ENCODE data around the gene CAMKK2. TPM values are rescaled to one million over a fixed set of nuclear protein-coding genes. Genes with fewer than 3 reads are reported as not detected.

Gene CAMKK2
- polyA plus RNA-seq, 1 of the 3 experiments (the other 2 are of a cell fraction), result 23.6 TPM

- no peaks in the 10 kb centered on the region for H3K79me2 ChIP-seq (ENCODE audit: insufficient read depth)
- DNase-seq, result no peak
- H4K20me1 ChIP-seq (ENCODE audit: insufficient read depth), result no peaks in the 10 kb centered on the region
- no peak overlapping the region for H2AFZ ChIP-seq (ENCODE audit: low read depth)
- 90% methylated on average over 7 of the region's 14 CpGs for WGBS (ENCODE audit: low lambda C conversion rate)
- H3K27ac ChIP-seq (ENCODE audit: low read depth in 2 of 2, low read length in 1 of 2), result no peak overlapping the region
- ChIA-PET CTCF (no interaction called here), POLR2A (no interaction called here)
- no peaks in the 10 kb centered on the region for H3K9me3 ChIP-seq
- H3K4me2 ChIP-seq, result no peak overlapping the region
- no peaks in the 10 kb centered on the region for H3K27me3 ChIP-seq (ENCODE audit: insufficient read depth)
- peaks cover 0 to 19% of the 10 kb centered on the region in 2 experiments for H3K36me3 ChIP-seq (replicated peaks in 1 of 2; ENCODE audit: control insufficient read depth in 1 of 2, insufficient read depth in 2 of 2, low read length in 1 of 2)
- no peaks in the 10 kb centered on the region for H3K4me1 ChIP-seq (ENCODE audit: control insufficient read depth in 1 of 2, insufficient read depth in 2 of 2, low read depth in 1 of 2, low read length in 1 of 2)
- H3F3A ChIP-seq (replicated peaks; ENCODE audit: insufficient read depth), result no peaks in the 10 kb centered on the region
- H3K4me3 ChIP-seq (ENCODE audit: low read depth in 2 of 2, low read length in 1 of 2), result no peak overlapping the region
- TF ChIP-seq NFIC (IDR thresholded peaks at IDR 0.05; ENCODE audit: borderline replicate concordance) (no peak), FOSL2 (IDR thresholded peaks at IDR 0.05; ENCODE audit: borderline replicate concordance, low read depth) (no peak), SMC3 (IDR thresholded peaks at IDR 0.05; ENCODE audit: low read depth, low read length) (no peak), RFX5 (IDR thresholded peaks at IDR 0.05; ENCODE audit: low read length) (no peak), PBX3 (IDR thresholded peaks at IDR 0.05) (no peak), GATA2 (CRISPR knock-in tag; IDR thresholded peaks at IDR 0.05) (no peak), CHD2 (IDR thresholded peaks at IDR 0.05; ENCODE audit: low read length, partially characterized antibody) (no peak), RAD21 (IDR thresholded peaks at IDR 0.05; ENCODE audit: low read length) (no peak), MXI1 (IDR thresholded peaks at IDR 0.05; ENCODE audit: low read depth, low read length) (no peak), TEAD4 (IDR thresholded peaks at IDR 0.05; ENCODE audit: borderline replicate concordance, insufficient read depth) (no peak), EZH2phosphoT487 (IDR thresholded peaks at IDR 0.05; ENCODE audit: borderline replicate concordance, low read depth) (no peak), CTCF (IDR thresholded peaks at IDR 0.05) (no peak), YY1 (IDR thresholded peaks at IDR 0.05; ENCODE audit: low read depth) (no peak), USF2 (IDR thresholded peaks at IDR 0.05; ENCODE audit: borderline replicate concordance, low read depth, low read length) (no peak), MAX (IDR thresholded peaks at IDR 0.05; ENCODE audit: low read depth) (no peak), SIN3A (IDR thresholded peaks at IDR 0.05; ENCODE audit: borderline replicate concordance, low read depth, low read length) (no peak), RXRA (IDR thresholded peaks at IDR 0.05; ENCODE audit: borderline replicate concordance, low read depth) (no peak), ZBTB33 (IDR thresholded peaks at IDR 0.05; ENCODE audit: borderline replicate concordance, low read depth) (no peak)
- H3K9ac ChIP-seq, result no peak overlapping the region
- no peaks in the 10 kb centered on the region for H3K9me2 ChIP-seq
These were observed 51.5 kb downstream of the CAMKK2 start for GRCh38 chr12:121245031-121245430.
